ENCODE measurements around the gene FAM210B. TPM values are rescaled to one million over a fixed set of nuclear protein-coding genes. Genes with fewer than 3 reads are reported as not detected.
A peak's percentile ranks its signal among the peaks of the same experiment; 100 is the strongest.

The FAM210B gene
- total and polyA plus RNA-seq, 2 of the 13 experiments (the other 11 are each of a cell fraction or from before 2014, with no cell fraction given): 75.9 to 107 TPM

DNA sequence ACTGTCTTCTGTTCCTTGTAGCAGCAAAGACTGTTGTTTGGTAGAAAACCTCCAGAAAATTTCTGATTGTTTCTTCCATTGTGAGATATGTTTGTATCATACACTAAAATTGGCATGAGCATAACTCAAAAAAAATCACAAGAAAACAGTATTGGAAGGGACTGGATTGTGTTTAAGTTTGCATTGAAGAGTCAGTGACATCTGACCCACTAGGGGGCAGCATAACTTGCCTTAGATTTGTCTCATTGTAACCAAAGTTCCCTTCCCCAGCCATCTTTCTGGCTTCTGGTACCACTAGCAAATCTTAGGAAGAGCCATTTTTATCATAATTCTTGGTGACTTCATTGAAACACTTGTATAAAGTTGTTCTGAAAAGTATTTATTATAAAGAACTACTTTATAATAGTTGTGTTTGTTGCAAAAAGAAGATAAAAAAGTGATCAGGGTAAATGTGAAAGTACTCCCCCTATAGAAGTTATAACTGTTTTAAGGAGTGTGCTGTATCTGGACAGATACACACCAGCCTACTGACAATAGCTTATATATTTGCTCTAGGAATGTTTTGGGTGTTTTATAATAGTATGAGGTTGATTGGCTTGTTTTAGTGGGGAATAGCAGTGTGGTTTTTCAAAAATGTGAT, 41.3 kb downstream of the FAM210B start:
- no TSS peak for BruUV-seq (replicated peaks)
- no peak overlapping the region for H3K9ac ChIP-seq (ENCODE audit: insufficient read depth, low read depth, low read length)
- peaks cover 38 to 74% of the 10 kb centered on the region in 2 experiments for H3K36me3 ChIP-seq (replicated peaks in 1 of 2; ENCODE audit: control insufficient read depth in 1 of 2, insufficient read depth in 2 of 2, low read length in 2 of 2)
- ChIA-PET CTCF (ENCODE audit: low intra/inter-chr PET ratio, low total read pairs) (interaction anchor here (0.7 to 3.3 kb wide), 5 partner anchors 18 to 177 kb away, joined by 3 to 18 read pairs (median 5); no protein-coding TSS in a partner anchor), POLR2A (no interaction called here)
- H3K4me3 ChIP-seq (replicated peaks in 1 of 3; ENCODE audit: insufficient read depth in 1 of 3, low read depth in 2 of 3, low read length in 3 of 3): no peak overlapping the region
- H3K9me3 ChIP-seq (ENCODE audit: low read length): no peaks in the 10 kb centered on the region
- in situ Hi-C loops (cut with HindIII; ENCODE audit: extremely low pct_ligation_motif_present, low pct_unique_long_range_greater_than_20kb) (no loop called here), intact Hi-C loops (cut with micrococcal nuclease; ENCODE audit: unreplicated experiment) (loop anchor here (1.0 kb wide), 5 partner anchors 22 to 177 kb away; partner anchors contain the start of gene RTF2)
- no peaks in the 10 kb centered on the region for H3K27me3 ChIP-seq (ENCODE audit: control insufficient read depth in 1 of 2, insufficient read depth in 2 of 2, low read length in 2 of 2)
- peaks cover 12% of the 10 kb centered on the region for H3K79me2 ChIP-seq (ENCODE audit: insufficient read depth, low read length)
- H3K4me2 ChIP-seq (ENCODE audit: low read depth, low read length): 0 out of 2 replicates have a peak overlapping the region, but pooled peaks have one; percentile 1
- DNase-seq (ENCODE audit: low spot score) (peak; percentile 76), ATAC-seq (peak; percentile 89), FAIRE-seq (peak; percentile 85)
- H3K27ac ChIP-seq (ENCODE audit: extremely low read length, insufficient read depth, low read length): no peak overlapping the region
- H2AFZ ChIP-seq (ENCODE audit: low read length): no peak overlapping the region
- H4K20me1 ChIP-seq (ENCODE audit: insufficient read depth, low read length): peaks cover 11% of the 10 kb centered on the region
- H3K4me1 ChIP-seq (ENCODE audit: insufficient read depth, low read length): no peaks in the 10 kb centered on the region
- TF ChIP-seq KAT8 (CRISPR knock-in tag; IDR thresholded peaks at IDR 0.05) (0 out of 2 replicates have a peak, but pooled peaks have one; percentile 37), TAF1 (CRISPR knock-in tag; IDR thresholded peaks at IDR 0.05) (no peak), ESRRA (CRISPR knock-in tag; IDR thresholded peaks at IDR 0.05; ENCODE audit: low read depth) (no peak), ZNF17 (CRISPR knock-in tag; IDR thresholded peaks at IDR 0.05) (no peak), KMT2B (CRISPR knock-in tag; IDR thresholded peaks at IDR 0.05) (no peak), RCOR2 (CRISPR knock-in tag; IDR thresholded peaks at IDR 0.05) (no peak), RAD21 (CRISPR knock-in tag; IDR thresholded peaks at IDR 0.05) (peak; percentile 52; the same call in 1 of the 2 replicates), SIN3B (IDR thresholded peaks at IDR 0.05; ENCODE audit: low read length) (0 out of 2 replicates have a peak, but pooled peaks have one; percentile 45), SMYD3 (CRISPR knock-in tag; IDR thresholded peaks at IDR 0.05) (0 out of 2 replicates have a peak, but pooled peaks have one; percentile 36), ZNF879 (CRISPR knock-in tag; IDR thresholded peaks at IDR 0.05) (no peak), EHMT2 (IDR thresholded peaks at IDR 0.05; ENCODE audit: borderline replicate concordance, low read depth, low read length) (no peak), ZNF367 (CRISPR knock-in tag; IDR thresholded peaks at IDR 0.05; ENCODE audit: borderline replicate concordance) (no peak), ZNF337 (CRISPR knock-in tag; IDR thresholded peaks at IDR 0.05; ENCODE audit: borderline replicate concordance, low read depth) (peak; percentile 28; the same call in 1 of the 2 replicates), STAG1 (CRISPR knock-in tag; IDR thresholded peaks at IDR 0.05) (peak; percentile 77), PHF5A (CRISPR knock-in tag; IDR thresholded peaks at IDR 0.05; ENCODE audit: low read depth, unreplicated experiment) (peak; percentile 21)
- TF ChIP-seq, protein P1, sequence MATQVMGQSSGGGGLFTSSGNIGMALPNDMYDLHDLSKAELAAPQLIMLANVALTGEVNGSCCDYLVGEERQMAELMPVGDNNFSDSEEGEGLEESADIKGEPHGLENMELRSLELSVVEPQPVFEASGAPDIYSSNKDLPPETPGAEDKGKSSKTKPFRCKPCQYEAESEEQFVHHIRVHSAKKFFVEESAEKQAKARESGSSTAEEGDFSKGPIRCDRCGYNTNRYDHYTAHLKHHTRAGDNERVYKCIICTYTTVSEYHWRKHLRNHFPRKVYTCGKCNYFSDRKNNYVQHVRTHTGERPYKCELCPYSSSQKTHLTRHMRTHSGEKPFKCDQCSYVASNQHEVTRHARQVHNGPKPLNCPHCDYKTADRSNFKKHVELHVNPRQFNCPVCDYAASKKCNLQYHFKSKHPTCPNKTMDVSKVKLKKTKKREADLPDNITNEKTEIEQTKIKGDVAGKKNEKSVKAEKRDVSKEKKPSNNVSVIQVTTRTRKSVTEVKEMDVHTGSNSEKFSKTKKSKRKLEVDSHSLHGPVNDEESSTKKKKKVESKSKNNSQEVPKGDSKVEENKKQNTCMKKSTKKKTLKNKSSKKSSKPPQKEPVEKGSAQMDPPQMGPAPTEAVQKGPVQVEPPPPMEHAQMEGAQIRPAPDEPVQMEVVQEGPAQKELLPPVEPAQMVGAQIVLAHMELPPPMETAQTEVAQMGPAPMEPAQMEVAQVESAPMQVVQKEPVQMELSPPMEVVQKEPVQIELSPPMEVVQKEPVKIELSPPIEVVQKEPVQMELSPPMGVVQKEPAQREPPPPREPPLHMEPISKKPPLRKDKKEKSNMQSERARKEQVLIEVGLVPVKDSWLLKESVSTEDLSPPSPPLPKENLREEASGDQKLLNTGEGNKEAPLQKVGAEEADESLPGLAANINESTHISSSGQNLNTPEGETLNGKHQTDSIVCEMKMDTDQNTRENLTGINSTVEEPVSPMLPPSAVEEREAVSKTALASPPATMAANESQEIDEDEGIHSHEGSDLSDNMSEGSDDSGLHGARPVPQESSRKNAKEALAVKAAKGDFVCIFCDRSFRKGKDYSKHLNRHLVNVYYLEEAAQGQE (IDR thresholded peaks at IDR 0.05; ENCODE audit: borderline replicate concordance in 1 of 2, low read depth in 1 of 2, low read length in 2 of 2): no peak
- TF ChIP-seq, protein P2, sequence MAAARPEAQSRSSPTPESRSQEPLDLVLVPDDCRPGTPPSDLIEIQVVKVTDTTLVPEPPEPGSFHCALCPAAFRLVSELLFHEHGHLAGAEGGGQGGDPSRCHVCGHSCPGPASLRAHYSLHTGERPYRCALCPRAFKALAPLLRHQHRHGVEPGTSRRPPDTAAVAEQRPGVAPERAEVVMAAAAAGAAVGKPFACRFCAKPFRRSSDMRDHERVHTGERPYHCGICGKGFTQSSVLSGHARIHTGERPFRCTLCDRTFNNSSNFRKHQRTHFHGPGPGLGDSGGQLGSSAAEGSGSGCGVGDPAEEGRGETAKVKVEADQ (CRISPR knock-in tag; IDR thresholded peaks at IDR 0.05; ENCODE audit: borderline replicate concordance): no peak
- TF ChIP-seq, protein P3, sequence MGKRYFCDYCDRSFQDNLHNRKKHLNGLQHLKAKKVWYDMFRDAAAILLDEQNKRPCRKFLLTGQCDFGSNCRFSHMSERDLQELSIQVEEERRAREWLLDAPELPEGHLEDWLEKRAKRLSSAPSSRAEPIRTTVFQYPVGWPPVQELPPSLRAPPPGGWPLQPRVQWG (CRISPR knock-in tag; IDR thresholded peaks at IDR 0.05; ENCODE audit: borderline replicate concordance, low read depth): no peak
- TF ChIP-seq, protein P4, sequence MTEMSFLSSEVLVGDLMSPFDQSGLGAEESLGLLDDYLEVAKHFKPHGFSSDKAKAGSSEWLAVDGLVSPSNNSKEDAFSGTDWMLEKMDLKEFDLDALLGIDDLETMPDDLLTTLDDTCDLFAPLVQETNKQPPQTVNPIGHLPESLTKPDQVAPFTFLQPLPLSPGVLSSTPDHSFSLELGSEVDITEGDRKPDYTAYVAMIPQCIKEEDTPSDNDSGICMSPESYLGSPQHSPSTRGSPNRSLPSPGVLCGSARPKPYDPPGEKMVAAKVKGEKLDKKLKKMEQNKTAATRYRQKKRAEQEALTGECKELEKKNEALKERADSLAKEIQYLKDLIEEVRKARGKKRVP (CRISPR knock-in tag; IDR thresholded peaks at IDR 0.05): no peak
